NCI-H1105 (cell line): ENCODE results near the gene PDSS1.
"Not testable (repeated sequence)": the region's sequence is repeated elsewhere in the genome, so short reads cannot be mapped to it uniquely, and the experiment has no call there.

Experiments
- DNase-seq: peaks from one replicate; lab custom pipeline; 2025; lab: John Stamatoyannopoulos, UW

PDSS1 gene

DNA sequence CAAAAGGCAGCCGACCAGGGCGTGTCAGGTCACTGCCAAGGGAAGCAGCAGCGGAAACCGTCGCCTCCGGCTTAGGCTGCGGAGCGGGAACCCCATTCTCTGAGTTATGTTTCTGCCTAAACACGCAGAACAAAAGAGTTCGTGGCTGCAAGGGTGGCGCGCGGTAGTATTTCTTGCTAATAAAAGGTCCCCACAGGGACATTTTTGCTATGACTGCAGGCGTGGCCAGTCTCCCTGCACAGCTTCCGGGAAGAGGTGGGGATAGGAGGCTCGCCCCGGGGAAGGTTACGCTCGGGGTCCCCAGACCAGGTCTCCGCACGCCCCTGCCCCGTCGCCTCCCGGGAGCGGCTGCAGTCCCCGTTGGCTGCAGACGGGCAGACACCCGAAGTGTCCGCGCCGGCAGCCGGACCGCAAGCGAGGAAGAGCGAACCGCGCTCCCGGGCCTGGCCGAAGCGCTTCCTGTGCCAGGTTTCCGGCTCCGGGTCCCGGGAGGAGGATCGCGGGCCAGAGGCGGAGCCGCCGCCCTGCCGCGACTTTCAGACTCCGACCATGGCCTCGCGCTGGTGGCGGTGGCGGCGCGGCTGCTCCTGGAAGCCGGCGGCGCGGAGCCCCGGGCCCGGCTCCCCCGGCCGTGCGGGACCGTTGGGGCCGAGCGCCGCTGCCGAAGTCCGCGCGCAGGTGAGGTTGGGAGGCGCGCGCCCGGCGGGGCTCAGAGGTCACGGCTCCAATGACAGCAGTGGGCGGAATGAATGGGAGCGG lies at the start of gene PDSS1:
Gene PDSS1, plus strand, starts transcription at position 539 of the 759 bp plus-strand sequence. Its CDS starts 11 bp downstream, at position 550.
- DNase-seq, result peak; percentile 32

DNA sequence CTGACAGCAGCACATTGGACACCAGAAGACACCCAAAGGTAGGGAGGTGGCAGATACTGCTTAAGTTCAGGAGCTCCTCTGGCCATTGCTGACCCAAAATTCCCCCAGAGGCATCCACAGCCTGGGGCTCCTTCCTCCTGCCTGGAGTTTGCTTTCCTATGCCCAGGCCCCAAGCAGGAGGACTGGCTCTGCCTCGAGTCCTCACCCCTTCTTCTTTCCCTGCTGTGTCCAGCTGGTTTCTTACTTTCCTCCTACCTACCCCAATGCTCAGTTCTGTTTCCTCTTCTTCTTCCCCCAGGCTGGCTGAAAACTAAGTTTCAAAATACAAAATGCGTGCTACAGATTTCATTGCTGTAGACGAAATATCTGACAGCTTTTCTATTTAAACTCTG lies 49.3 kb upstream of the PDSS1 start:
- DNase-seq, result not testable (repeated sequence)

DNA sequence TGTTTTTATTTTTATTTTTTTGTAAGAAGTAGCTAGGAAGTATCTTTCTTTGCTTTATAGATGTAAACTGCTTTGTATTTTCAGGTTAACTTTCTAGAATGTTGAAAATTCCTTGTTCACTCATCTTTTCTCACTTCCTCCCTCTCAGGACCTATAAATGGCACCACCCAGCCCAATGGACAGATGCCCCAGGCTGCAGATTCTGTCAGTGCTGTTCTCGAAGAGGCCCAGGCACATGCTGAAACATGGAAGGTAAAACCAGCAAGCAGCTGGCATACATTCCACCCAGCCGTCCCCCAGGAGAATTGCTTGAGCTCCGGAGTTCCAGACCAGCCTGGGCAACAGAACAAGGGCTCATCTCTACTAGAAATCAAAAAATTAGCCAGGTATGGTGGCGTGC lies 47.1 kb upstream of the PDSS1 start:
- DNase-seq, result no peak

- DNase-seq, result not testable (repeated sequence)
Observed at GRCh38 chr10:26651476-26651875, 46.0 kb upstream of the PDSS1 start.

- no peak for DNase-seq
Observed at GRCh38 chr10:26653004-26653403, 44.5 kb upstream of the PDSS1 start.

DNA sequence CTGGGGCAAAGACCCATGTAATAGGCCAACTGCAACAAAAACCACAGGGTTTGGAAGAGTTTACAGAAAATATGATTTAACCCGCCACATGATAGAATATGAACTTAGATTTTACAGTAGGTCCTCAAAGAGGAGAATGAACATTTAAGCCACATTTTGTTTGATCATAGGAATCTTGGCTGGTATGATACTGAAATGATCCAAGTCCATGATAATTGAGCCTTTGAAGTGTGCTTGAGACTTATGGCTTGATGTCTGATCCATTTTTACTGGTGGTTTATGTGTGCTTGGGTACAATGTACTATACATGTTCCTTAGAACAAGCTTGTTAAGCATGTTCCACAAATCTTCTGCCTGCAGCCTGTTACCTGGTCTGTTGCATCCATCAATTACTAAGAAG lies 41.8 kb upstream of the PDSS1 start:
- no peak for DNase-seq

GRCh38 chr10:26662864-26663263 lies 34.6 kb upstream of the PDSS1 start:
- DNase-seq, result no peak

- no peak for DNase-seq
Observed at GRCh38 chr10:26665080-26666048, 32.1 kb upstream of the PDSS1 start.

DNA sequence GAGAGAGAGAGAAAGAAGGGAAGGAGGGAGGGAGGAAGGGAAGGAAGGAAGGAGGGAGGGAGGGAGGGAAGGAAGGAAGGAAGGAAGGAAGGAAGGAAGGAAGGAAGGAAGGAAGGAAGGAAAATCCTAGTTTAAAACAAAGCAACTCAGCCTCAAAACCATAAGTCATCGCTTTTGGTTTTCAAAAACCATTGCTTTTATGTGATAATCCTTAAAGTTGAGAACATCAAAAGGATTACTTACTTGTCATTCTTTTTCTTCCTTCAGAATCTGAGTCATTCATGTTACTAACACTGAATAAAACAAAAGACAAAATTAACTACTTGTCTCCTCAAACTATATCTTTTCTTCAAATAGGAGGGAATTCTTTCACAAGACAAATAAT lies 21.6 kb upstream of the PDSS1 start:
- no peak for DNase-seq

DNA sequence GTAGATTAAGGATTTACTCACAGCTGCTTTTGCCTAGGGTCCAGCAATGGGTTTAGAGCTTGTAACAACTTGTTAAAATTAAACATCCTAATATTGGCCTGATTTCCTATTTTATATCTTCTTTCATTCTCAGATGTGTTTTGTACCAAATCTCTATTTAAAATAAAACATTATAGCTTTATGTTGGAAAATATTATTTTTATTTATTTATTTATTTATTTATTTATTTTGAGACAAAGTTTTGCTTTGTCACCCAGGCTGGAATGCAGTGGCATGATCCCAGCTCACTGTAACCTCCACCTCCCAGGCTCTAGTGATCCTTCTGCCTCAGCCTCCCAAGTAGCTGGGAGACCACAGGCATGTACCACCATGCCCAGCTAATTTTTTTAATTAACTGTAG lies 17.9 kb upstream of the PDSS1 start:
- no peak for DNase-seq

GRCh38 chr10:26681076-26681475 lies 16.4 kb upstream of the PDSS1 start:
- no peak for DNase-seq

GRCh38 chr10:26681971-26682370 lies 15.5 kb upstream of the PDSS1 start:
- not testable (repeated sequence) for DNase-seq

DNA sequence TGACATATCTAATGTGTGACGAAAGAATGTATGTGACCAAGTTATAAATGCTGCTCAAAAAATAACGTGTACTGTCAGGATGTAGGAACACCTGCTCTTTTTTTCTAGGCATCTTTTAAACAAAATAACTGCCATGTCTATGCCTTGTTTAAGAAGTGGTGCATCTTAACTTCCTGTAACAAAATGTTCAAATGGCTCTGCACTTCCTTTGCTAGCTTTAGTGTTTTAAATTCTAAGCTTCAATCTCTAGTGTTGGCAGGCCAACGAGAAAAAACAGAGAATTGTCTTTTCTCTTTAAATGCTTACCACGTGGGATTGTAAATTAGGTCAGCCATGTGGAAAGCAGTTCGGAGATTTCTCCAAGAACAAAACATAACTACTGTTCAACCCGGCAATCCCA lies 14.6 kb upstream of the PDSS1 start:
- DNase-seq, result no peak

GRCh38 chr10:26684667-26685264 lies 12.7 kb upstream of the PDSS1 start:
- DNase-seq, result not testable (repeated sequence)

DNA sequence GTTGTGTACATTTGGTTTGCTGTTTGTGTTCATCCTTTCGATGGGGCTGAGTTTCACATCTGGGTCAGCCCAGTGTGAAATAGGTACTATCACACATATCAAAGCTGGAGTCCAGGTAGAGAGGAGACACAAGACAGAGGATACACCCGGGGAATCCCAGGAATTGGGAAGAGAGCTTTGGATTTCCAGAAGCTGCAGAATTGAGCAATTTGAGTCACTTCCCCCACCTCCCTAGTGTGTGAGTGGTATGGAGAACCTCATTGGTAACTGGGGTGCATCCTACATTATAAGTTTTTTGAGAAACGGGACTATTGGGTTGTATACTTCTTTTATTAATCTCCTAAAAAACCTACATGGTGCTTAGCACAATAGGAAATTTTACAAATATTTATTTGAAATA lies 12.1 kb upstream of the PDSS1 start:
- no peak for DNase-seq

DNA sequence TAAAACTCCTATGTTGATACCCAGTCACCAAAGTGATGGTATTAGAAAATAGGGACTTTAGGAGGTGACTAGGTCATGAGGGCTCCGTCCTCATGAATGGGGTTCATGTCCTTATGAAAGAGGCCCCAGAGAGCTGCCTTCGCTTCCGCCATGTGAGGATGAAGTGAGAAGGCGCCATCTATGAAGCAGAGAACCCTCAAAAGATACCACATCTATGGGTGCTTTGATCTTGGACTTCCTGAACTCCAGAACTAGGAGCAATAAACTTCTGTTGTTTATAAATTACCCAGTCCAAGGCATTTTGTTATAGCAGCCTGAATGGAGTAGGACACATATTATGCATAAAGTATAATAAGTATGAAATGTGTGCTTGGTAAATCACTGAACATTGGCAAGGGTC lies 8.1 kb upstream of the PDSS1 start:
- DNase-seq, result no peak

- DNase-seq, result no peak
Observed at GRCh38 chr10:26690731-26691475, 6.6 kb upstream of the PDSS1 start.

GRCh38 chr10:26694536-26694935 lies 3.0 kb upstream of the PDSS1 start:
- not testable (repeated sequence) for DNase-seq

- no peak for DNase-seq
Observed at GRCh38 chr10:26696786-26697162, 727 bp upstream of the PDSS1 start.

GRCh38 chr10:26697922-26698608 lies 564 bp downstream of the PDSS1 start:
- no peak for DNase-seq

DNA sequence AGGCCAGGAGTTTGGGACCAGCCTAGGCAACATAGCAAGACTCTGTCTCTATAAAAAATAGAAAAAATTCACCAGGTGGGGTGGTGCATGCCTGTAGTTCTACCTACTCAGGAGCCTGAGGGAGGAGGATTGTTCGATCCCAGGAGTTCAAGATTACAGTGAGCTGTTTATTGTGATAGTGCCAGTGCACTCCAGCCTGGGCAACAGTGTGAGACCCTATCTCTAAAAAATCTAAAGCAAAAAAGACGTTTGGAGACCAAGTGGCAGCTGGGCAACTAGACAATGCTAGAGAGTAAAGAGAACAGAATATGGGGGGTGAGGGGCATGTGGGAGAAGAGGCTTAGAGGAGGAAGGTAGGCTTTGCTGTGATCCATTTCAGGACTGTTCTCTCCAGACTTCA lies 1.4 kb downstream of the PDSS1 start:
- DNase-seq, result no peak
